Keratinocyte (primary cell): ENCODE data around the gene GOT1.

ENCODE experiments used
- CTCF ChIP-seq, 3 experiments: IDR thresholded peaks in 1 of 3; conservative IDR thresholded peaks in 1 of 3; optimal IDR thresholded peaks in 1 of 3; 2 replicates in 2 of 3; 3 replicates in 1 of 3; pipeline versions ENCODE3 to v1.5.1; 2011; ENCODE audit warnings: low read length in 3 of 3, mild to moderate bottlenecking in 3 of 3, moderate library complexity in 2 of 3, control low read depth in 1 of 3, inconsistent platforms in 1 of 3; ENCODE audit not compliant: insufficient read depth in 2 of 3; ENCODE audit errors: extremely low read depth in 1 of 3
- EZH2 ChIP-seq: IDR thresholded peaks from one replicate; pipeline ENCODE4 v1.6.1; 2012; ENCODE audit warnings: inconsistent platforms, mild to moderate bottlenecking, low read length, moderate library complexity

GRCh38 chr10:99369551-99369950 is 60.9 kb downstream of the GOT1 start:
- TF ChIP-seq CTCF (optimal IDR thresholded peaks at IDR 0.05 in 1 of 3, IDR thresholded peaks at IDR 0.05 in 1 of 3, conservative IDR thresholded peaks at IDR 0.05 in 1 of 3; ENCODE audit: extremely low read depth in 1 of 3, insufficient read depth in 2 of 3, low read length in 3 of 3) (no peak), EZH2 (no peak)
